Retinal pigment epithelial cell (primary cell): ENCODE data around the gene SGTA.

ENCODE experiments used
- DNase-seq: peaks from one replicate; pipeline ENCODE4 v3.0.0-alpha.2; 2010; ENCODE audit warnings: low read depth
- H3K4me3 ChIP-seq: 2 replicates; pipeline ENCODE4 v1.5.1; 2011; ENCODE audit warnings: mild to moderate bottlenecking, low read length, control low read depth, moderate library complexity
- CTCF ChIP-seq: conservative IDR thresholded peaks from 2 replicates; pipeline ENCODE4 v1.5.1; 2011; ENCODE audit warnings: low read depth, low read length, control low read depth, inconsistent platforms

The SGTA gene

GRCh38 chr19:2812414-2813234 lies 29.6 kb upstream of the SGTA start:
- no peak for DNase-seq
- no peak overlapping the region for H3K4me3 ChIP-seq
- no peak for TF ChIP-seq CTCF

- TF ChIP-seq CTCF = no peak
- DNase-seq = no peak
- H3K4me3 ChIP-seq = no peak overlapping the region
These were observed 28.8 kb upstream of the SGTA start for GRCh38 chr19:2811735-2812413.

GRCh38 chr19:2811221-2811722 lies 28.2 kb upstream of the SGTA start:
- TF ChIP-seq CTCF = no peak
- DNase-seq = no peak
- H3K4me3 ChIP-seq = no peak overlapping the region

- H3K4me3 ChIP-seq = no peak overlapping the region
- no peak for DNase-seq
- no peak for TF ChIP-seq CTCF
These were observed 27.3 kb upstream of the SGTA start for GRCh38 chr19:2810141-2811091.

- no peak for TF ChIP-seq CTCF
- H3K4me3 ChIP-seq = no peak overlapping the region
- DNase-seq = no peak
These were observed 26.5 kb upstream of the SGTA start for GRCh38 chr19:2809387-2810140.
